Activated T-cell treated with anti-CD3 and anti-CD28 coated beads, Interleukin-2, amount 50 U/mL, for 1 hour (primary cell): ENCODE results near the gene BLM.
"Not testable (repeated sequence)": the region's sequence is repeated elsewhere in the genome, so short reads cannot be mapped to it uniquely, and the experiment has no call there.

ENCODE experiments used
- DNase-seq: peaks from one replicate; pipeline ENCODE4 v3.0.0-alpha.2; 2020

Gene BLM

DNA sequence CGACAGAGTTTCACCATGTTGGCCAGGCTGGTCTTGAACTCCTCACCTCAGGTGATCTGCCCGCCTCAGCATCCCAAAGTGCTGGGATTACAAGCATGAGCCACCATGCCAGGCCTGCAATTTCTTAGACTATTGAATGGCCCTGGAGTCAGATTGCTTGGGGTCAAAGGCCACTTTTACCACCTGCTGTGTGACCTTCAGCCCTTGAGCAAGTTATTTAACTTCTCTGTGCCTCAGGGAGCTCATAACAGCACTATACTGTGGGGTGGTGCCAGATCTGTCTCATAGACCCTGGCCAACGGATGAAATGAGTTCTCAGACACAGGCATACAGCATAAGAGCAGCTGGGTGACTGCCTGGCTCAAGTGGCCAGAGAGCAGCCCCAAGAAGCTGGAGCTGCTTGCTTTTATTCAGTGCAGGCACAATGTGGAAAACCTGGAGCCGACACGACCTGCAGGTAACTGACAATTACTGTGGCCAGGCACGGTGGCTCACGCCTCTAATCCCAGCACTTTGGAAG, 106.4 kb downstream of the BLM start:
- no peak for DNase-seq

DNA sequence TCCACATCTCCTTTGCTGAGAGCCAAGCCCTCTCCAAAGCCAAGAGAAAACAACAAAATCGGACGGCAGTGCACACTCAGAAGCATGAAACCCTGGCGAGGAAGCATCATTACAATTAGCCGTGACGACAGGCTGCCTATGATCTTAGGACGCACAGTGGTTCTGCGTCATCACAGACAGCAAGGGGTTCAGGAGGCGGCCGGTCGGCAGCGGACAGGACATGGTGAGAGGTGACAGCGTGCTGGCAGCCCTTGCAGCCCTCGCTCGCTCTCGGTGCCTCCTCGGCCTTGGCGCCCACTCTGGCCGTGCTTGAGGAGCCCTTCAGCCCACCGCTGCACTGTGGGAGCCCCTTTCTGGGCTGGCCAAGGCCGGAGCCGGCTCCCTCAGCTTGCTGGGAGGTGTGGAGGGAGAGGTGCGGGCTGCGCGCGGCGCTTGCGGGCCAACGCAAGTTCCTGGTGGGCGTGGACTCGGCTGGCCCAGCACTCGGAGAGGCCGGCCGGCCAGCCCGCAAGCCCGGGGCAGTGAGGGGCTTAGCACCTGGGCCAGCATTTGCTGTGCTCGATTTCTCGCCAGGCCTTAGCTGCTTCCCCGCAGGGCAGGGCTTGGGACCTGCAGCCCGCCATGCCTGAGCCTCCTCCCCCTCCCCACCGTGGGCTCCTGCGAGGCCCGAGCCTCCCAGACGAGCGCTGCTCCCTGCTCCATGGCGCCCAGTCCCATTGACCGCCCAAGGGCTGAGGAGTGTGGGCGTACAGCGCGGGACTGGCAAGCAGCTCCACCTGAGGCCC, 108.2 kb downstream of the BLM start:
- not testable (repeated sequence) for DNase-seq

DNA sequence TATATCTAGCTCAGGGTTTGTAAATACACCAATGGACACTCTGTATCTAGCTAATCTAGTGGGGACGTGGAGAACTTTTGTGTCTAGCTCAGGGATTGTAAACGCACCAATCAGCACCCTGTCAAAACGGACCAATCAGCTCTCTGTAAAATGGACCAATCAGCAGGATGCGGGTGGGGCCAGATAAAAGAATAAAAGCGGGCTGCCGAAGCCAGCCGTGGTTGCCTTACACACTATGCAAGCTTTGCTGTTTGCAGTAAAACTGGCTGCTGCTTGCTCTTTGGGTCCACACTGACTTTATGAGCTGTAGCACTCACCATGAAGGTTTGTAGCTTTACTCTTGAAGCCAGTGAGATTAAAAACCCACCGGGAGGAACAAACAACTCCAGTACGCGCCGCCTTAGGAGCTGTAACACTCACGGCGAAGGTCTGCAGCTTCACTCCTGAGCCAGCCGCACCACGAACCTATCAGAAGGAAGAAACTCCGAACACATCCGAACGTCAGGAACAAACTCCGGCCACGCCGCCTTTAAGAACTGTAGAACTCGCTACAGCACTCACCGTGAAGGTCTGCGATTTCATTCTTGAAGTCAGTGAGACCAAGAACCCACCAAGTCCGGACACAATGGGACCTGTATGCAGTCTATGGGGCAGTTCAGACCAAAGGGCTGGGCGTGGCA, 109.2 kb downstream of the BLM start:
- not testable (repeated sequence) for DNase-seq

DNA sequence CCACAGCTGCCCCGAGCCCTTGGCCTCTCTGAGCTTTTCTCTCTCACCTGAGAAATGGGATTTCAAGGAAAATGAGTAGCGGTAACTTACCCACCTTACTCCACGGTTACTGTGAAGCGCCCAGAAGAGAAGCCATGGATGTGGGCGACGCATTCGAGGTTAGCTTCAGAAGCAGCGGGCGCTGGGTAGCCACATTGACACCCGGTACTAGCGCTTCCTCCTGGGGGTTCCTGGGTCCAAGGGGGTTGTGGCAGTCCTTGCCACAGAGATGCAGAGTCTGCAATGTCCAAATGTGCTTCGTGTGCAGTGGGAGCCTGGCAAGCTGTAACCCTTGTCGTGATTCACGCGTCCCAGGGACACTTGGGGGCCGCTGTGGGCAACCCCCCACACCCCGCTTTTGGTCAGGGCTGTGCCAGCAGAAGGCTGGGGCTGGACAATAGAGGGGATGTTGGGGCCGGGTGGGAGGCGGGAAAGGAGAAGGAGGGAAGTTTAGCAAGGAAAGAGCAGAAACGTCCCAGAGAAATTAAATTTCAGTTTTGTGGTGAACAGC, 109.8 kb downstream of the BLM start:
- no peak for DNase-seq

DNA sequence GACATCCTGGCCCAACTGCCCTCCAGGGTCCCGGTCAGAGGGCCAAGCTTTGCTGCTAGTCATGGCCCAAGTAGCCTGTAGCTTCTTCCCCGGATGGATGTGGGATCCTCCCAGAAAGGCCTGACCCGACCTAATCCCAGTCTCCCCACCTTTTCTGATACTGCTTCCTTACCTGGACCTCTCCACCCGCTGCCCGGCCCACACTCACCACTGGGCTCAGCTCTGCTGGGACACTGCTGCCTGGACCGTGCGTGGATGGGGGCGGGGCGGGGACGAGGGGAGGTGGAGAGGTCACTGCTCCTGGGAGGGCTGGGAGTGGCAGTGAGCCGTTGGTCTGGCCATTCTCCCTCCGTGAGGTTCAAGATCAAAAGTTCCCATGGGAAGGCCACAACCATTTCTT, 111.0 kb downstream of the BLM start:
- no peak for DNase-seq

DNA sequence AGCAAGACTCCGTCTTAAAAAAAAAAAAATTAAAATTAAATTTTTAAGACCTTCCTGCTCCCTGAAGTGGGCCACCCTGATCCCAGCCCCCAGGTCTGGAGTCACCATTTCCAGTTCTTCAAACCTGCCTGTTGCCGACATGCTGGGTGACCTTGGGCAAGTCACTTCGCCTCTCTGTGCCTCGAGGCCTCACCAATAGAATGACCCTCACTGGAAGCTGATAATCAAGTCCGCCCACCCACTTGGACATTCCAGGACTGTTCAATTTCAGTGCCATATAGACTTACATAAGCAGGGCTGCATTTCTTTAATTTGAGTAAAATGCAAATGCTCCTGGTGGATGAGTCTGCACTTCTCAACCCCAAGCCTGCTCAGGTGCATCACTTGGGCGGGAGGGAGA, 112.0 kb downstream of the BLM start:
- no peak for DNase-seq

DNA sequence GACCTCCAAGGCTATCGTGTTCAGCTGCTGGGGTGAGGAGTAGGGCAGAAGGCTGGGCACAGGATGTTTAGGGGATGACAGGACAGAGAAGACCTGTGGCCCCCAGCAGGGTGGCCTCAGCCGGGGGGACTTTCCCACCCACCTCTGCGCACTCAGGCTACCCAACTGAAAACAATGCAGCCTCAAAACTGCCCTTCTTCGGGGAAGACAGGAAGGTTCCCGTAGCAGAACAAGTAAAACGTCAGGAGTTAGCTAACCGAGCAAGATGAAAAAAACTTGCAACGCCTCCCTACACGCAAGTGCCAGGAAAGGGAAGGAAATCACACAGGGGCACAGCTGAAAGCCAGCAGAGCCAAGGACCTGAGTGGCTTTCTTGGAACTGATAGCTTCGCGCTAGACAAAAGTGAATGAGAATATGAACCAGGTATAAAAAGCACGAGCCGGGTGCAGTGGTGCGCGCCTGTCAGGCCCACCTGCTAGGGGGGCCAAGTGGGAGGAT, 112.8 kb downstream of the BLM start:
- no peak for DNase-seq

DNA sequence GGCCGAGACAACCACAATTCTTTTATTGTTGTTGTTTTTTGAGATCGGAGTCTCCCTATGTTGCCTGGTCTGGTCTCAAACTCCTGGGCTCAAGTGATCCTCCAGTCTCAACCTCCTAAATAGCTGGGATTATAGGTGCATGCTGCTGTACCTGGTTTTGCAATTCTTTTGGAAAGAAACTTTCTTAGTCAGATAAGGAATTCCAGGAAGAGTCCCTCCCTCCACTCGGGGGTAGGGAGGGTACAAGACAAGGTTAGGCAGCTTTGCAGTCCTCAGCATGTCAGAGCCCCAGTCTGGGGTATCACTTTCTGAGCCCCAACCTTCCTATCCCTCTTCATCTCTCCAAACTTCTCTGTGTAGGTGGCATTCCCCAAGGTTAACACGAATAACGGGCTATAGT, 117.5 kb downstream of the BLM start:
- no peak for DNase-seq

DNA sequence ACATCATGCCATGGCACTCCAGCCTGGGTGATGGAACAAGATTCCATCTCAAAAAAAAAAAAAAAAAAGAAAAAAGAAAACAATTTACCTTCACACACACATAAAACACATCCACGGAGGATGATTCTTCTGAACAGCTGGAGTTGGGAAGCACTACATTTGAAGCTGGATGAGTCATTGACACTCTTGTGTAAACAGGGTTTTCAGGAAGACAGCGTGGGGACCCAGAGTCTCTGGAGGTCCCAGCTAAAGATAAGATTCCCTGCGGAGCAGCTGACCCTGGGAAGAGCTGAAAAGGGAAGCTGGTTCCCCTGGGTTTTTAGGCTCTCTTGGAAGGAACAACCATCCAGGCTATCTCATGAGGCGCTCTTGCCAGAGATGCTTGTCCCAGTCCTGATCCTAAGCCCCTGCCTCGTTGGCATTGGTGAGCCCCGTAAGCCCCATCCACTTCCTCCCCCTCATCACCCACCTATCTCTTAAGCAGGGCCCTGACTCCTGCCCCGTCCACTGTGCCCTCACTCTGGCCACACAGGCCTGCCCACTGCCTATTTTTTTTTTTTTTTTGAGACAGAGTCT, 119.2 kb downstream of the BLM start:
- DNase-seq: no peak

DNA sequence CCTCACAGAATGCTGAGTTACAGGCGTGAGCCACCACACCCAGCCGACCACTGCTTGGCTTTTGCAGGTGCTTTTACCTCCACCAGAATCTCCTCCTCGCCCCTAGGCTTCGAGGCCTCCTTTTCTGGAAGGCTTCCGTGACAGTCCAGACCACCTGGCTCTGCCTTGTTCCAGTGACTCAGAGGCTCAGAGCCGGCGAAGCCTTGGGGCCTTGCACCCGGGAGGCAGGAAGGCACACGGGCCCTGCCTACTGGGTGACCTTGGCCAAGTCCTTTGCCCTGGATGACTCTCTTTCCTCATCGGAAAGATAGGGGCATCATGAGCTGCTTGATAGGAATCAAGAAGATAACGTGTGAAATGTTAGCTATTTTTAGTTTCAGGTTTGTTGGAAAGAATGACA, 119.9 kb downstream of the BLM start:
- no peak for DNase-seq

DNA sequence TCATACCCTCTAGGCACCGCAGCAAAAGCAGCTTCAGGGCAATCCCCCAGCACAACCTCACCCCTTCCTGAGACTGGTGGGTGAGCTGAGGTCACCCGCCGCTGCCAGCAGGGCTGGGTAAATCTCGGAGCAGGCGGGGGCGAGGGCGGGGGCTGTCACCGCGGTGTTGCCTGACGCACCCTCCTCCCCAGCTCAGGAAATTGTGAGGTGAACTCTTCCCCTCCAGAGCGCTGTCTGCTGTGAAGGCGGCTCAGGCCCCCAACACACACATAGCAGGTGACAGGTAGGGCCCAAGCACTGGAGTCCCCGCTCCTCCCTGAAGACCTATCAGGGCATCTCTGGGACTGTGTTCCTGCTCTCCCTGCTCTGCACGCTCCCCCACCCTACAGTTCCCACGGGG, 121.0 kb downstream of the BLM start:
- peak; percentile 89 for DNase-seq

DNA sequence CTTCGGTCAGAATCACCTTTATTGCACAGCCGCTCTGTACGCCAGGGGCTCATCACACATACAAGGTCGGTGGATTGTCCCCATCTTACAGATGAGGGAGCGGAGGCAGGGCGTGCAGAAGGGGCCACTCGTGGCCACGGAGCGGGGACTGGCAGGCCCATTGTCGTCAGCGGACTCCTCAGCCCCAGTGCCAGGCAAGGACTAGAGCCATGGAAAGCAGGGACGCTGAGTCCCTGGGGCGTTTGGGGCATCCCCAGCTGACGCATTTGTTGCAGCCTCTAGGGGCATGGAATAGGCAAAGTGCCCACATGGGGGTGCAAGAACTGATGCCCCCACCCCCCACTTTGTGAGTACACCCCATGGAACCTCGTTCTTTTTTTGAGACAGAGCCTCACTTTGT, 121.4 kb downstream of the BLM start:
- DNase-seq: no peak

DNA sequence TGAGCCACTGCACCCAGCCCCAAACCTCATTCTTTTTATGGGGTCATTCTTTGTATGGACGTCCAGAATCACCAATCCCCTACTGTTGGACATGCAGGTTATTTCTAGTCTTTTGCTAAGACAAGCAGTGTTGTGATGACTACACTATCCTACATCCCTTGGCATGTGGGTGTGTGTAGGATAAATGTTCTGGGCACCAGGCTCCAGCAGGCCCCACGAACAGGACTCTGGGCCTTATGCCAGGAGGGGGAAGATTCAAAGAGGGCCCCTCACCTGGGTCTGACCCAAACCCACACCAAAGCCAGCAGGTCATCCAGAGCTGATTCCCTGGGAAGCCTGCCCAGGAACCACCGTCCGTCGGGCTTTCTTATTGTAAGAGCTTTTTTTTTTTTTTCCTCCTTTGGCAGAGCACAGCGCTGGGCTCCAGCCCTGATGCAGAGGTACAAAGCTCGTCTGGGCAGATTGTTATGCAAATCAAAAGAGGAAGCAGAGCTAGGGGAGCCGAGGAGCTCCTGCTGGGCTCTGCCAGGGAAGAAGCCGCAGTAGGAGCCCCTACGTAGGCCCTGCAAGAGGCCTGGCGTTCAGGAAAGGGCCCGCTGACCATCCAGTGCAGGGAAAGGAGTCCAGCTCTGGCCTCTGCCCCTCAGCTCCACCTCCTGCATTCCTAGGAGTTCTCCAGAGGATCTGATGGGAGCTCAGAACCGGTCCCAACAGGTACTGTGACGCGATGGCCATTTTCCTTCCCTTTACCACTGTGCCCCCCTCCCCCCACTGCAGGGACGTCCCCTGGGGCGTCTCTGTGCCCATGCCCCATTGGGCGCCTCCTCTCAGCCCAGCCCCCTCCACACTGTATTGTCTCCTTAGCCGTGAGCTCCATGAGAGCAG, 122.3 kb downstream of the BLM start:
- no peak for DNase-seq

DNA sequence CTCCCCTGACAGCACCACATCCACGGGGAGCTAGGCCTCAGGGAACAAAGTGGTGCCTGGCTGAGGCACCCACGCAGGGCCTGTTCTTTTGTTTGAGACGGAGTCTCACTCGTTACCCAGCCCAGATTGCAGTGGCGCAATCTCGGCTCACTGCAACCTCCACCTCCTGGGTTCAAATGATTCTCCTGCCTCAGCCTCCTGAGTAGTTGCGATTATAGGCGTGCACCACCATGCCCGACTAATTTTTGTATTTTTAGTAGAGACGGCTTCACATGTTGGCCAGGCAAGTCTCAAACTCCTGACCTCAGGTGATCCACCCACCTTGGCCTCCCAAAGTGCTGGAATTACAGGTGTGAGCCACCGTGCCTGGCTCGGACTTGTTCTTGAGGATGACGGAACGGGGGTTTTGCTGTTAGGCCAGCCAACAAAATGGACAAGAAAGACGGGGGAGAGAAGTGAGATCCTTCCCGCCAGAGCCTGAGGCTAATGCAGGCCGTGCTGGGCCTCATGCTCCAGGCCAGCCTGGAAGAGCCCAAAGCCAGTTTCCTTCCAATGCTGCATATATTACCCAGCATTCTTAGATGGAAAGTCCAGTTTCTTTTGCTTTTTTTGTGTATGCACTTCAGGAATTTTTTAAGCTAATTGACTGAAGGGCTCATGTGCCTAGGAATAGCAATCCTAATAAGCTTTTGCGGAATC, 123.2 kb downstream of the BLM start:
- no peak for DNase-seq

DNA sequence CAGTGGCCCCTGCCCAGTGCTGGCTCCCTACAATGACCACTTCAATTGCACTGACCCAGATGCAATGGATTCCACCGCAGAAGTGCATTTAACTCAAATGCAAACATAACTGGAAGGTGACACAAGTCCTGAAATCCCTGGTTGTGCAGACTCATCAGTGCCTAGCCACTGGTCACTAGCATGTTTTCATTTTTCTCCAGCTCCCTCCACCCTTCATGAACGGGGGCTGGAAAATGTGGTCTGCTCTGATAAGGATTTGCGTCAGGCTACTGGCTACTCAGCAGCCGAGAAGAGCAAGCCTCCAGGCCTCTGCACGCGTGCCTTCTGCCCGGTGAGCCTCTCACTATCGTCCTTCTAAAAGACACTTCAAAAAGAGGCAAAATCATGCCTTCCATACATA, 123.8 kb downstream of the BLM start:
- no peak for DNase-seq

DNA sequence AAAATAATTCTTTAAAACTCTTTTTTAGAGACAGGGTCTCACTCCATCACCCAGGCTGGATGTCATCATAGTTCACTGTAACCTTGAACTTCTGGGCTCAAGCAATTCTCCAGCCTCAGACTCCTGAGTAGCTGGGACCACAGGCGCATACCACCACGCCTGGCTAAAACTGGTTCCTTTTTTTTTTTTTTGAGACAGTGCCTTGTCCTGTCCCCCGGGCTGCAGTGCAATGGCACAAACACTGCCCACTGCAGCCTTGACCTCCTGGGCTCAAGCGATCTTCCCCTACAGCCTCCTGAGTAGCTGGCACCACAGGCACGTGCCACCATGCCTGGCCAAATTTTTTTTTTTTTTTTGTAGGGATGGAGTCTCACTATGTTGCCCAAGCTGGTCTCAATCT, 127.5 kb downstream of the BLM start:
- no peak for DNase-seq

DNA sequence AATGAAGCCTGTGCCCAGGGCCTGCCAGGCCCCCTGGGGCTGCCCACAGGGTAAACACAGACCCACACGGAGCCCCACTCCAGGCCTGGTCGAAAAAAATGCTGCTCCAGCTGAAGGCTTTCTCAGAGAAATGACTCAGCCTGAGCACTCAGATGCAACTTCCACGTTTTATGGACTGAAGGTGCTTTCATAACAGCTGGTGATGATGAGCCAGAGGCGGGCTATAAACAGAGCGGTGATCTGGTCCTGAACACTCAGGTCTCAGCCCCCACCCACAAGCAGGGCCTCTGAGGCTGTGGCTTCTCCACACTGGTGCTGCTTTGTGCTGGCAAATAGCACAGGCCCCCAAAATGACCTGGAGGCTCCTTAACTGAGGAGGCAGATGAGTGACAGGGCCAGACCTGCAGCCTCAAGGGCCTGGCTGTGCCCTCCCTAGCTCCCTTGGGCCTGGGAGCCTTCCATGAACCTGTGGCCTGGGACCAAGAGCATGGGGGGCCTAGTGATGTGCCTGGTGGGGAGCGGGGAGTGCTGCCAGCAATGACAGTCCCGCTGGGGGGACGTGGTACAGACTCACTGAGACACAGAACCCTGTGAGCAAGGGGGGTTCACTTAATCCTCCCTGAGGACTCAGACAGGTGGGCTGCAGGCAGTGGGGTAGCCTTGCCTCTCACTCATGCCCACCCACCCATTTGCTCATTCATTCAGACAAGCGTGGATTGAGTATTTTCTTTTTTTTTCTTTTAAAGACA, 128.2 kb downstream of the BLM start:
- DNase-seq: no peak

DNA sequence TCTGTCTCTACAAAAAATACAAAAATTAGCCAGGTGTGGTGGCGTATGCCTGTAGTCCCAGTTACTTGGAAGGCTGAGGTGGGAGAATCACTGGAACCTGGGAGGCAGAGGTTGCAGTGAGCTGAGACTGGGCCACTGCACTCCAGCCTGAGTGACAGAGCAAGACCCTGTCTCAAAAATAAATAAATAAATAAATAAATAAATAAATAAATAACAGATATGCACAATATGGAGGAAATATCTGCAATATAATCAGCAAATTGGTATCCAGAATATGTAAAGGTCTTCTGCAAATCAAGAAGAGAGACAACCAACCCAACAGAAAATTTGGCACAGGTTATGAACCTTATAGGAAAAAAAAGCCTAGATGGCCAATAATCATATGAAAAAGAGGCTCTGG, 132.3 kb downstream of the BLM start:
- DNase-seq: not testable (repeated sequence)

DNA sequence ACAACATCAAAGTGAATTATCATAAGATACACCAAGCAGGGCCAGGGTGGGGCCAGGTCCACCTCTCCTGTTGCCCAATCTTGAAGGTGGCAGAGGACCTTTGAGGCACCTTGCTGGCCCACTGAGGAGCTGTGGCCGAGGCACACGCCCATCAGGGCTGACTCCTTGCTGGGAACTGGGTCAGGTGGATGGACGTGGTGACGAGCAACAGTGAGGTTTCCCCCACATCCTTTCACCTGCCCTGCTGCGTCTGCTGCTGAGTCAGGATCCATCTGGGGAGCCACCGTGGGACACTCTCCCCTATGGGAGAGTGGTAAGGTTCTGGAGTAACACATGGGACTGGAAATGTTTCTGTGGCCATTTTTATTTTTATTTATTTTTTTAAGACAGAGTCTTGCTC, 134.0 kb downstream of the BLM start:
- DNase-seq: peak; percentile 50

DNA sequence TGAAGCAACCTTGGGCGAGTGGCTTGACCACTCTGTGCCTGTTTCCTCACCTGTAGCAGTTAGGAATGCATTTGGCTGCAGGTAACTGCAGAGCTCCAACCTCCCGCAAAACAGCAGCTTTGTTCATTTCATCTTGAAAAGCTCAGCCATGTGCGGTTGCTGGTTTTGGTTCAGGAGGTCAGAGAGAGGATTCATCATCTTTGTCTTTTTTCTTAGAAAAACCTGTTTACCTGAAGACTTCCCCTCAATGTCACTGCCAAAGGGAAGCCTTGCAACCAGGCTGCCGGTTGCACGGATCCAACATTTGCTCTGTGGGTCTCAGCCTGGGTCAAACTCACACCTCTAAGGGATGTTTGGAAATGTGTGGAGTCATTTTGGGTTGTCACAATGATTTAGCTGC, 134.8 kb downstream of the BLM start:
- no peak for DNase-seq

DNA sequence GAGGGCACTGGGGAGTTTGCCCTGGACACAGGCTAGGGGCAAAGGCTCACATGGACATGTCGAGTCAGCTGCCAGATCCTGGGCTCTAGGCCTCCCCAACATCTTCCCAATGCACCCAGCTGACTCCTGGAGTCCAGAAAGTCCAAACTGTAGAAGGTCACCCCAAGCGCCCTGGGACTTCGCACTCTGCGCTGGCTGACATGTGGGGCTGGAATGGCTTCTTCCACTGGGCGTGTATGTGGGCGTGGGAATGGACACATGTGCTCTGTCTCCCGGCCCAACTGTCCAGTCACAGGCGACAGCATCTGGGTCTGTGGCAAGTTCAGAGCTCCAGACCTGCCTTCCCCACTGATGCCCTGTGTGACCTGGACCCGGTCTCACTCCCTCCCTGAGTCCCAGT, 138.0 kb downstream of the BLM start:
- DNase-seq: no peak
